Mesenchymal stem cell (in vitro differentiated cells and primary cell): ENCODE measurements around the gene FAM13A.

Experiments used
- DNase-seq: peaks from one replicate; pipeline ENCODE4 v3.0.0-alpha.2; 2013
- H2AFZ ChIP-seq: one replicate; pipeline ENCODE4 v1.6.1; 2013; ENCODE audit warnings: low read depth, mild to moderate bottlenecking, control low read depth, inconsistent platforms, low read length, moderate library complexity
- H2AK5ac ChIP-seq: 2 replicates; pipeline ENCODE4 v1.6.1; 2013; ENCODE audit warnings: low read length, moderate library complexity, mild to moderate bottlenecking, inconsistent platforms; ENCODE audit not compliant: severe bottlenecking
- H2BK120ac ChIP-seq: one replicate; pipeline ENCODE4 v1.6.1; 2013; ENCODE audit warnings: low read depth, mild to moderate bottlenecking, inconsistent platforms, low read length, moderate library complexity
- H2BK12ac ChIP-seq, 2 experiments: one replicate each; pipeline ENCODE4 v1.6.1; 2013; ENCODE audit warnings: inconsistent platforms in 2 of 2, low read length in 2 of 2, mild to moderate bottlenecking in 2 of 2, moderate library complexity in 2 of 2, control low read depth in 1 of 2
- H2BK15ac ChIP-seq: one replicate; pipeline ENCODE4 v1.6.1; 2013; ENCODE audit warnings: mild to moderate bottlenecking, low read depth, inconsistent platforms; ENCODE audit not compliant: poor library complexity, severe bottlenecking
- H2BK5ac ChIP-seq: 2 replicates; pipeline ENCODE4 v1.6.1; 2013; ENCODE audit warnings: low read depth, mild to moderate bottlenecking, low read length, control low read depth, inconsistent platforms; ENCODE audit not compliant: poor library complexity, severe bottlenecking
- H3K14ac ChIP-seq, 2 experiments: one replicate each; pipeline ENCODE4 v1.6.1; 2013; ENCODE audit warnings: inconsistent platforms in 2 of 2, low read length in 2 of 2, control low read depth in 1 of 2, mild to moderate bottlenecking in 1 of 2, moderate library complexity in 1 of 2
- H3K18ac ChIP-seq, 2 experiments: one replicate each; pipeline ENCODE4 v1.6.1; 2013; ENCODE audit warnings: inconsistent platforms in 2 of 2, low read length in 2 of 2, control low read depth in 1 of 2, low read depth in 1 of 2, mild to moderate bottlenecking in 1 of 2
- H3K23ac ChIP-seq, 2 experiments: one replicate each; pipeline ENCODE4 v1.6.1; 2013; ENCODE audit warnings: inconsistent platforms in 2 of 2, low read length in 2 of 2, mild to moderate bottlenecking in 2 of 2, moderate library complexity in 2 of 2, control low read depth in 1 of 2
- H3K27ac ChIP-seq: 2 replicates; pipeline ENCODE4 v1.5.1; 2013; ENCODE audit warnings: mild to moderate bottlenecking, moderate library complexity, low read length, control low read depth, inconsistent platforms; ENCODE audit not compliant: poor library complexity, severe bottlenecking
- H3K27me3 ChIP-seq, 2 experiments: 2 replicates each; pipeline versions ENCODE4 v1.6.1 to v1.7.0; 2013; ENCODE audit warnings: low read length in 2 of 2, mild to moderate bottlenecking in 2 of 2, moderate library complexity in 2 of 2, control low read depth in 1 of 2, inconsistent platforms in 1 of 2; ENCODE audit not compliant: control insufficient read depth in 1 of 2, insufficient read depth in 1 of 2
- H3K36me3 ChIP-seq, 2 experiments: 2 replicates each; pipeline versions ENCODE4 v1.6.1 to v1.7.0; 2013; ENCODE audit warnings: low read length in 2 of 2, control low read depth in 1 of 2, inconsistent platforms in 1 of 2, low read depth in 1 of 2, mild to moderate bottlenecking in 1 of 2; ENCODE audit not compliant: insufficient read depth in 2 of 2, control insufficient read depth in 1 of 2
- H3K4ac ChIP-seq, 2 experiments: one replicate each; pipeline ENCODE4 v1.6.1; 2013; ENCODE audit warnings: inconsistent platforms in 2 of 2, low read length in 2 of 2, mild to moderate bottlenecking in 2 of 2, moderate library complexity in 2 of 2, control low read depth in 1 of 2, low read depth in 1 of 2
- H3K4me1 ChIP-seq: 2 replicates; pipeline ENCODE4 v1.6.1; 2013; ENCODE audit warnings: low read depth, low read length, control low read depth; ENCODE audit not compliant: control insufficient read depth, insufficient read depth
- H3K4me2 ChIP-seq: 2 replicates; pipeline ENCODE4 v1.6.1; 2013; ENCODE audit warnings: low read length, mild to moderate bottlenecking, inconsistent platforms; ENCODE audit not compliant: poor library complexity, severe bottlenecking
- H3K4me3 ChIP-seq, 2 experiments: 2 replicates each; pipeline versions ENCODE4 v1.5.1 to v1.7.0; 2013; ENCODE audit warnings: low read length in 2 of 2, mild to moderate bottlenecking in 2 of 2, control low read depth in 1 of 2, low read depth in 1 of 2; ENCODE audit not compliant: insufficient read depth in 1 of 2
- H3K79me1 ChIP-seq: replicated peaks from 2 replicates; pipeline ENCODE4 v1.6.1; 2013; ENCODE audit warnings: mild to moderate bottlenecking, control low read depth, low read length, inconsistent platforms; ENCODE audit not compliant: poor library complexity, severe bottlenecking
- H3K9ac ChIP-seq: 2 replicates; pipeline ENCODE4 v1.7.0; 2013; ENCODE audit warnings: mild to moderate bottlenecking, low read length, moderate library complexity
- H3K9me3 ChIP-seq: 2 replicates; pipeline ENCODE4 v1.7.0; 2013; ENCODE audit warnings: mild to moderate bottlenecking, low read length; ENCODE audit not compliant: control insufficient read depth
- H4K8ac ChIP-seq: one replicate; pipeline ENCODE4 v1.6.1; 2013; ENCODE audit warnings: inconsistent platforms, mild to moderate bottlenecking, low read length, moderate library complexity
- H4K91ac ChIP-seq: one replicate; pipeline ENCODE4 v1.6.1; 2013; ENCODE audit warnings: mild to moderate bottlenecking, low read length, inconsistent platforms
- WGBS: methylation state at CpG from one replicate; pipeline ENCODE4 v1.1.7; 2013; ENCODE audit warnings: mixed read lengths; 5-methylcytosine and 5-hydroxymethylcytosine counted together

FAM13A gene

DNA sequence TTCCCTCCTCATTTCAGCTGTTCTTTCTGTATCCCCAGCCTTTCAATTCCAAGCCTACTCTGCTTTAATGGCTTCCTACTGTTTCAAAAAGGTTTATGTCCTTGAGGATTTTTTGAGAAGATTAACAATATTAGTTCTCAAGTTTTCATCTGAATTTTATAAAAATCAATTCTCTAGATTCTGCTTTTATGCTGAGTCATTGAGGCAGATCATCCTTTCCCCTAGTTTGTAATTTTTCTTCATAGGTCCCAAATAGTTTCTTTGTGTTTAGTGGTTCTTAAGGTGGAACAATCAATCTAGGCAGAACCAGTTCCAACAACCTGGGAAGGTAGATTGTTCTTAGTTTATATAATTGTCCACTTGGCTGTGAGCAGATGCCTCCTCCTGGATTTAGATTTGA is 259.3 kb downstream of the FAM13A start:
- Histone ChIP-seq H2BK120ac (peak overlapping the region; percentile 49), H3K4me3 (no peak overlapping the region), H3K9me3 (no peaks in the 10 kb centered on the region), H2AK5ac (no peak overlapping the region), H3K14ac (no peak overlapping the region), H3K27ac (no peak overlapping the region), H3K4me2 (no peak overlapping the region), H3K9ac (peak overlapping the region; percentile 39), H2BK5ac (no peak overlapping the region), H2AFZ (no peak overlapping the region), H3K4ac (no peak overlapping the region), H3K36me3 (peaks cover 0 to 6% of the 10 kb centered on the region in 2 experiments), H3K4me1 (peaks cover 1% of the 10 kb centered on the region), H2BK15ac (no peak overlapping the region), H3K23ac (no peak overlapping the region), H4K91ac (no peak overlapping the region), H3K27me3 (no peaks in the 10 kb centered on the region), H3K79me1 (peaks cover under 1% of the 10 kb centered on the region), H4K8ac (no peak overlapping the region), H3K18ac (no peak overlapping the region), H2BK12ac (no peak overlapping the region)
- DNase-seq, result no peak

DNA sequence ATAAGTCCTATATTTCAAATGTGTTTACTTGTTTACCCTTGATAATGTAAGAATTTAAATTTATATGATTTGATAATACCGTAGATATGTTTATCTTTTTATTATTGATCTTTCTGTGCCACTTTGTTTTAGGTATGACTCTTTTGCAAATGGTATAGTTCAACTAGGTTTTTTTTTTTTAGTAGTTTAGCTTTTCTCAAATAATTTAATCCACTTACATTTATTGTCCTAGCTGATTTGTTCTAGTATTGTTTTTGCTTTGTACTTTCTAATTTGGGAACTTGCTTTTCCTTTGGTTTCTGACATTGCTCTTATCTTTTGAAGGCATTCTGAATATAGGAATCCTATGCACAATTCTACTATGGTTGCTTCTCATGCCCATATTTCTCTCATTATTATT is 260.4 kb downstream of the FAM13A start:
- H3K79me1 ChIP-seq, result no peaks in the 10 kb centered on the region
- H3K4me3 ChIP-seq, result no peak overlapping the region
- no CpG with 5 or more reads among the region's 1 CpG for WGBS
- H2BK120ac ChIP-seq, result no peak overlapping the region
- no peak overlapping the region for H3K9ac ChIP-seq
- no peak overlapping the region for H3K27ac ChIP-seq
- no peak overlapping the region for H3K23ac ChIP-seq
- no peak for DNase-seq
- no peak overlapping the region for H2BK15ac ChIP-seq
- H2BK12ac ChIP-seq, result no peak overlapping the region
- no peak overlapping the region for H4K8ac ChIP-seq
- no peaks in the 10 kb centered on the region for H3K4me1 ChIP-seq
- H3K14ac ChIP-seq, result no peak overlapping the region
- H4K91ac ChIP-seq, result no peak overlapping the region
- H3K9me3 ChIP-seq, result no peaks in the 10 kb centered on the region
- no peak overlapping the region for H2AFZ ChIP-seq
- no peak overlapping the region for H2AK5ac ChIP-seq
- no peak overlapping the region for H3K4ac ChIP-seq
- H3K27me3 ChIP-seq, result no peaks in the 10 kb centered on the region
- H3K18ac ChIP-seq, result no peak overlapping the region
- H2BK5ac ChIP-seq, result no peak overlapping the region
- H3K36me3 ChIP-seq, result no peaks in the 10 kb centered on the region
- no peak overlapping the region for H3K4me2 ChIP-seq

DNA sequence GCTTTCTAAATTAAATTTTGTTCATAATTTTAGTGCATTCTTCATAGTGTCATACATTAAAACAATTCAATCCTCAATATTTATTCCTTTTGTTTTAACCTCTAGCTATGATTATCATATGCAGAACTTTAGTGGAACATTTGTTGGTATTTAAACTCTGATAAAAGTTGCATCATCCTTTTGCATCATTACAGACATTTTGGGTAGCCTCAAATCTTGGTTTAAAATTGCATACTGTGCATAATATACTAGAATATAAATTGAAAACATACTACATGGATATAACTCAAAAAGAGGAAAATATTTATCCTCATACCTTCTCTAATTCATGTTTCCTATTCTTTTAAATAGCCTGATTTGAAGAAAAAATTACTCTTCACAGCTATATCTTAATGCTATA is 262.0 kb downstream of the FAM13A start:
- Histone ChIP-seq H2BK120ac (no peak overlapping the region), H3K27ac (no peak overlapping the region), H3K4me3 (no peak overlapping the region), H3K36me3 (peaks cover 0 to 3% of the 10 kb centered on the region in 2 experiments), H3K9ac (no peak overlapping the region), H2AFZ (no peak overlapping the region), H2BK5ac (no peak overlapping the region), H3K4me2 (no peak overlapping the region), H3K23ac (no peak overlapping the region), H2AK5ac (no peak overlapping the region), H3K27me3 (no peaks in the 10 kb centered on the region), H3K79me1 (no peaks in the 10 kb centered on the region), H4K8ac (no peak overlapping the region), H2BK12ac (no peak overlapping the region), H4K91ac (no peak overlapping the region), H3K4me1 (no peaks in the 10 kb centered on the region), H3K9me3 (no peaks in the 10 kb centered on the region), H3K14ac (no peak overlapping the region), H3K4ac (no peak overlapping the region), H3K18ac (no peak overlapping the region), H2BK15ac (no peak overlapping the region)
- DNase-seq, result no peak

DNA sequence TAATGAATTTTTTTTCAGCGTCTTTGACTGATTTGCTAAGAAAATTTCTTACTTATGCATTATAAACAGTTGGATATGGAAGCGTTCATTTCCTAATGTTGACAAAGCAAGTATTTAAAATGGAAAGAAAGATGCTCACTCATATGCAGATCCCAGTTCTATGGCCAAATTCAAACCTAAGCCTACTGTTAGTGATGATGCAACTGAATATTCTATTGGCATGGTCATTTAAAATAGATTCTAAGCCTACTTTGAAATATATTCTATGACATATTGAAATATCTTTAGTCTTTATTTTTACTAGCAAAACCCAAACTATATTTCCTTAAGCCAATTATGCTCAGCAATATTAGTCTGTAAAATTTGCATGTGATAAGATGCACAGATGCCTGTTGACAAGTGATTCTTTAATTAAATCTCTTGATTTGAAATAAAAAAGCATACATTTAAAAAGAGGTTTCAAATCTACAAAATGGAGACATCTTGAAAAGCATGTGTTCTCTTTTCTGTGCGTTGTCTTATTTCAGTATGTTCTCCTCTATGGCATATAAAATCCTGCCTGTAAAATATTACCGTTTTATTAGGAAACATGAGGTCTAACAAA is 262.8 kb downstream of the FAM13A start:
- no CpG with 5 or more reads among the region's 4 CpGs for WGBS
- no peak overlapping the region for H2BK5ac ChIP-seq
- peaks cover 0 to 10% of the 10 kb centered on the region in 2 experiments for H3K36me3 ChIP-seq
- no peak for DNase-seq
- no peaks in the 10 kb centered on the region for H3K4me1 ChIP-seq
- no peak overlapping the region for H2AK5ac ChIP-seq
- no peak overlapping the region for H3K18ac ChIP-seq
- H4K91ac ChIP-seq, result no peak overlapping the region
- no peak overlapping the region for H2BK15ac ChIP-seq
- H3K4me2 ChIP-seq, result no peak overlapping the region
- no peak overlapping the region for H3K14ac ChIP-seq
- H2BK12ac ChIP-seq, result no peak overlapping the region
- no peak overlapping the region for H4K8ac ChIP-seq
- H3K9ac ChIP-seq, result no peak overlapping the region
- H3K27ac ChIP-seq, result no peak overlapping the region
- no peak overlapping the region for H2AFZ ChIP-seq
- no peak overlapping the region for H3K4ac ChIP-seq
- H3K4me3 ChIP-seq, result no peak overlapping the region
- no peak overlapping the region for H3K23ac ChIP-seq
- H3K27me3 ChIP-seq, result no peaks in the 10 kb centered on the region
- no peaks in the 10 kb centered on the region for H3K9me3 ChIP-seq
- no peaks in the 10 kb centered on the region for H3K79me1 ChIP-seq
- H2BK120ac ChIP-seq, result no peak overlapping the region
